ENCODE measurements around the gene ELP6. TPM values are rescaled to one million over a fixed set of nuclear protein-coding genes. Genes with fewer than 3 reads are reported as not detected.
"Not testable (repeated sequence)": the region's sequence is repeated elsewhere in the genome, so short reads cannot be mapped to it uniquely, and the experiment has no call there.

Gene ELP6
- total and polyA plus RNA-seq, 9 of the 15 experiments (the other 6 are each of a cell fraction or from before 2014, with no cell fraction given) = 76.9 to 198 (median 83.3) TPM

- no peak for TF ChIP-seq NR0B1 (IDR thresholded peaks at IDR 0.05; ENCODE audit: partially characterized antibody)
- no peak for TF ChIP-seq ZNF184 (CRISPR knock-in tag; IDR thresholded peaks at IDR 0.05)
- no peak for TF ChIP-seq ZBTB26 (CRISPR knock-in tag; IDR thresholded peaks at IDR 0.05)
- TF ChIP-seq MYNN (IDR thresholded peaks at IDR 0.05) = no peak
- no peak for TF ChIP-seq MYNN (CRISPR knock-in tag; IDR thresholded peaks at IDR 0.05)
Measured at GRCh38 chr3:47469616-47470015, 43.9 kb downstream of the ELP6 start (continued).

GRCh38 chr3:47468315-47468714 lies 45.2 kb downstream of the ELP6 start:
- BruUV-seq (replicated peaks); H4K20me1 ChIP-seq (replicated peaks; ENCODE audit: control insufficient read depth, insufficient read depth, low read length); FAIRE-seq; H3K4me1 ChIP-seq (replicated peaks in 1 of 2; ENCODE audit: control insufficient read depth in 2 of 2, insufficient read depth in 2 of 2, low read length in 2 of 2); intact Hi-C loops (cut with micrococcal nuclease); H3K4me2 ChIP-seq (ENCODE audit: insufficient read depth, low read length); H3K9me1 ChIP-seq (ENCODE audit: control insufficient read depth, insufficient read depth, low read length); CTCF ChIA-PET (ENCODE audit: low intra/inter-chr PET ratio); H3K4me3 ChIP-seq; DNase-seq (ENCODE audit: extremely low read depth in 1 of 4, low spot score in 3 of 4); H3K9me3 ChIP-seq (replicated peaks; ENCODE audit: control insufficient read depth, insufficient read depth, low read depth, low read length); H3K27ac ChIP-seq (ENCODE audit: extremely low read depth, low read depth, low read length); H2AFZ ChIP-seq (ENCODE audit: low read depth, low read length); H3K9ac ChIP-seq (ENCODE audit: insufficient read depth in 1 of 2, low read depth in 2 of 2, low read length in 2 of 2); ATAC-seq; POLR2A ChIA-PET; H3K27me3 ChIP-seq (ENCODE audit: control insufficient read depth in 2 of 2, insufficient read depth in 2 of 2, low read length in 2 of 2); in situ Hi-C loops (cut with MboI): not testable (repeated sequence)
- peak in 1 of 2 experiments; percentile 91 for TF ChIP-seq AFF1 (IDR thresholded peaks at IDR 0.05; ENCODE audit: low read depth in 1 of 2, partially characterized antibody in 2 of 2)
- WGBS (ENCODE audit: insufficient coverage, low coverage, missing lambda C conversion rate) = 86% methylated on average over 1 of the region's 1 CpG
- peaks cover 88% of the 10 kb centered on the region for H3K79me2 ChIP-seq (ENCODE audit: control insufficient read depth, insufficient read depth, low read length)
- H3K36me3 ChIP-seq (ENCODE audit: control insufficient read depth, insufficient read depth, low read length) = peaks cover 36% of the 10 kb centered on the region; the same call in 2 of the 3 replicates
